ENCODE measurements around the gene VEGFB.

GRCh38 chr11:64237484-64237951 is 3.1 kb downstream of the VEGFB start:
- TF ChIP-seq CTCF (IDR thresholded peaks at IDR 0.05) (no peak), EZH2 (IDR thresholded peaks at IDR 0.05) (no peak)
